Pancreas (tissue), 10 donors: ENCODE measurements around the gene BCKDHB. TPM values are rescaled to one million over a fixed set of nuclear protein-coding genes. Genes with fewer than 3 reads are reported as not detected.

Experiments used
- ATAC-seq, 4 donors: fragments of 200-7000 bp; cut with Tn5 transposase; one replicate each; pipeline versions ENCODE4 v1.8.0 to v1.9.1; 2020; ENCODE audit warnings: mild to moderate bottlenecking in 4 of 4, moderate library complexity in 4 of 4
- DNase-seq, 6 donors: peaks; one replicate each; pipeline ENCODE4 v3.0.0-alpha.2; 2020
- FAIRE-seq: peaks from 2 replicates; lab custom pipeline; 2012; peaks lifted over from hg19 to GRCh38; lab: Jason Lieb, UNC
- H3K27ac ChIP-seq, 4 donors: fragments of 200-600 bp; sonication (generic); 1 replicate in 3 of 4; 2 replicates in 1 of 4; pipeline versions ENCODE4 v1.5.0 to v1.8.0; 2020
- H3K27me3 ChIP-seq, 4 donors: fragments of 200-600 bp; one replicate each; pipeline ENCODE4 v1.8.0; 2021
- H3K36me3 ChIP-seq, 3 donors: fragments of 200-600 bp; sonication (generic) in 1 of 3; one replicate each; pipeline versions ENCODE4 v1.5.0 to v1.8.0; 2020 to 2021
- H3K4me1 ChIP-seq, 3 donors: fragments of 200-600 bp; one replicate each; pipeline ENCODE4 v1.8.0; 2021
- H3K4me3 ChIP-seq, 4 donors: fragments of 200-600 bp; sonication (generic) in 2 of 4; one replicate each; pipeline versions ENCODE4 v1.5.0 to v1.8.0; 2020 to 2021
- H3K9me3 ChIP-seq, 4 donors: fragments of 200-600 bp; one replicate each; pipeline ENCODE4 v1.8.0; 2021
- WGBS, 2 donors: extraction: QIAGEN DNeasy Blood & Tissue Kit; methylation state at CpG; one replicate each; pipeline ENCODE4 v1.1.7; 2013; 5-methylcytosine and 5-hydroxymethylcytosine counted together
- intact Hi-C, 3 donors: fragments of 100-400 bp; cut with DNase I; formaldehyde crosslinking; loops; one replicate each; pipeline versions ENCODE4 v1.11.1 to v1.14.2; 2022
- polyA plus RNA-seq, 2 donors: library from polyadenylated mRNA; stranded (reverse); fragments of 200-250 nt; gene quantifications; one replicate each; pipeline ENCODE4 v1.2.3, GENCODE V29; 2013
- total RNA-seq, 6 donors: library from RNA; stranded (reverse); fragmentation: NEBNext Ultra II Directional in 4 of 6; extraction: Animal tissue kit (Norgen Biotek cat#: 25700) in 4 of 6; gene quantifications; one replicate each; pipeline versions ENCODE4 v1.2.1 to v1.2.4, GENCODE V29; 2021 to 2023
- TF ChIP-seq, protein P1 (sequence below), 4 donors: fragments of 200-600 bp; sonication (generic) in 3 of 4; IDR thresholded peaks; one replicate each; pipeline versions ENCODE4 v1.5.0 to v1.8.0; 2021; ENCODE audit warnings: antibody characterized with exemption in 4 of 4
- donor health status: healthy with polysubstance abuse.
- donor health status: DM: no; HTN: no; CAD: no; lungs with moderate emphysema.
- donor health status: DM: no; HTN: no; CAD: no.
- donor health status: control.
- donor health status: control.
- donor health status: Bipolar disorder and iron deficiency.
- donor health status: DM: yes; HTN: yes; CAD: no.
- donor health status: DM: no; HTN: no; CAD: no.
- donor health status: DM: no; HTN: no; CAD: no.
- donor health status: DM: yes; HTN: yes; CAD: no.

BCKDHB gene
- total and polyA plus RNA-seq, 8 donors, result 4.8 to 16.8 (median 10.5) TPM

GRCh38 chr6:80277501-80277900 is 171.0 kb downstream of the BCKDHB start:
- Histone ChIP-seq H3K27me3 (no peaks in the 10 kb centered on the region), H3K4me1 (peaks cover 0 to 1% (median 0%) of the 10 kb centered on the region in 3 donors), H3K27ac (no peak overlapping the region), H3K9me3 (no peaks in the 10 kb centered on the region), H3K4me3 (no peak overlapping the region), H3K36me3 (no peaks in the 10 kb centered on the region)
- FAIRE-seq, result no peak
- no peak for ATAC-seq
- no peak for DNase-seq
- intact Hi-C loops, result no loop called here
- TF ChIP-seq, protein P1, sequence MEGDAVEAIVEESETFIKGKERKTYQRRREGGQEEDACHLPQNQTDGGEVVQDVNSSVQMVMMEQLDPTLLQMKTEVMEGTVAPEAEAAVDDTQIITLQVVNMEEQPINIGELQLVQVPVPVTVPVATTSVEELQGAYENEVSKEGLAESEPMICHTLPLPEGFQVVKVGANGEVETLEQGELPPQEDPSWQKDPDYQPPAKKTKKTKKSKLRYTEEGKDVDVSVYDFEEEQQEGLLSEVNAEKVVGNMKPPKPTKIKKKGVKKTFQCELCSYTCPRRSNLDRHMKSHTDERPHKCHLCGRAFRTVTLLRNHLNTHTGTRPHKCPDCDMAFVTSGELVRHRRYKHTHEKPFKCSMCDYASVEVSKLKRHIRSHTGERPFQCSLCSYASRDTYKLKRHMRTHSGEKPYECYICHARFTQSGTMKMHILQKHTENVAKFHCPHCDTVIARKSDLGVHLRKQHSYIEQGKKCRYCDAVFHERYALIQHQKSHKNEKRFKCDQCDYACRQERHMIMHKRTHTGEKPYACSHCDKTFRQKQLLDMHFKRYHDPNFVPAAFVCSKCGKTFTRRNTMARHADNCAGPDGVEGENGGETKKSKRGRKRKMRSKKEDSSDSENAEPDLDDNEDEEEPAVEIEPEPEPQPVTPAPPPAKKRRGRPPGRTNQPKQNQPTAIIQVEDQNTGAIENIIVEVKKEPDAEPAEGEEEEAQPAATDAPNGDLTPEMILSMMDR (IDR thresholded peaks at IDR 0.05), result no peak
- WGBS, 2 donors, result 97 to 100% methylated on average over 1 of the region's 1 CpG

GRCh38 chr6:80280262-80281010 is 174.0 kb downstream of the BCKDHB start:
- H3K27me3 ChIP-seq, result no peaks in the 10 kb centered on the region
- ATAC-seq, result no peak
- WGBS, 2 donors, result 77 to 91% methylated on average over 2 of the region's 2 CpGs
- no peak overlapping the region for H3K27ac ChIP-seq
- no peak for FAIRE-seq
- H3K4me1 ChIP-seq, result no peaks in the 10 kb centered on the region
- H3K4me3 ChIP-seq, result no peak overlapping the region
- TF ChIP-seq, protein P1 (IDR thresholded peaks at IDR 0.05), result no peak
- intact Hi-C loops, result no loop called here
- no peaks in the 10 kb centered on the region for H3K36me3 ChIP-seq
- DNase-seq, result no peak
- no peaks in the 10 kb centered on the region for H3K9me3 ChIP-seq

GRCh38 chr6:80282913-80283554 is 176.6 kb downstream of the BCKDHB start:
- DNase-seq (no peak), FAIRE-seq (no peak), ATAC-seq (no peak)
- WGBS, 2 donors, result 92 to 94% methylated on average over 2 of the region's 2 CpGs
- Histone ChIP-seq H3K36me3 (no peaks in the 10 kb centered on the region), H3K27me3 (no peaks in the 10 kb centered on the region), H3K4me1 (no peaks in the 10 kb centered on the region), H3K9me3 (no peaks in the 10 kb centered on the region), H3K27ac (no peak overlapping the region), H3K4me3 (no peak overlapping the region)
- intact Hi-C loops, result no loop called here
- TF ChIP-seq, protein P1 (IDR thresholded peaks at IDR 0.05), result no peak

DNA sequence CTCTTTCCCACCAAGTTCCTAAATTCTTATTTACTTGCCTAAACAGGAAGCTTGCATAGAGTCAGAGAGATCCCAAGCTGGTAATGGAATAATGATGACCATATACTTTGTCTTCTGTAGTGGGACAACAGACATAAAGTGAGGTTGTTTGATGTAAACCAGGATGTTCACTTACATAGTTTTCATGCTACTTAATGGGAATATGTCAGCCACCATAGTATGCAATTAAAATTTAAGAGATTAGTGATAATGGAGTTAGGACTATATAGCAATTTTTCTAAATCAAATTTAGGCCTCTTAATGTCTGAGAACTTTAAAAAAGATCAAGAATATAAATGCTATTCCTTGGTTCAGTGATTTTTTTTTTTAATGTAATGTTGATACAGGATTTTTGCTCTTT is 180.6 kb downstream of the BCKDHB start:
- ATAC-seq, result no peak
- no peaks in the 10 kb centered on the region for H3K9me3 ChIP-seq
- TF ChIP-seq, protein P1 (IDR thresholded peaks at IDR 0.05), result no peak
- intact Hi-C loops, result no loop called here
- no peaks in the 10 kb centered on the region for H3K27me3 ChIP-seq
- H3K4me3 ChIP-seq, result no peak overlapping the region
- H3K27ac ChIP-seq, result no peak overlapping the region
- peaks cover 0 to 4% (median 0%) of the 10 kb centered on the region in 3 donors for H3K36me3 ChIP-seq
- no peak for DNase-seq
- no peak for FAIRE-seq
- no peaks in the 10 kb centered on the region for H3K4me1 ChIP-seq

GRCh38 chr6:80287607-80288006 is 181.1 kb downstream of the BCKDHB start:
- FAIRE-seq (no peak), DNase-seq (no peak), ATAC-seq (no peak)
- Histone ChIP-seq H3K4me3 (no peak overlapping the region), H3K4me1 (no peaks in the 10 kb centered on the region), H3K36me3 (peaks cover 0 to 4% (median 0%) of the 10 kb centered on the region in 3 donors), H3K9me3 (no peaks in the 10 kb centered on the region), H3K27ac (no peak overlapping the region), H3K27me3 (no peaks in the 10 kb centered on the region)
- intact Hi-C loops, result no loop called here
- TF ChIP-seq, protein P1 (IDR thresholded peaks at IDR 0.05), result no peak
- 85 to 92% methylated on average over 3 of the region's 3 CpGs for WGBS, 2 donors
